Measurements from ENCODE around the gene OR6C3.
"Not testable (repeated sequence)": the region's sequence is repeated elsewhere in the genome, so short reads cannot be mapped to it uniquely, and the experiment has no call there.

Gene OR6C3

DNA sequence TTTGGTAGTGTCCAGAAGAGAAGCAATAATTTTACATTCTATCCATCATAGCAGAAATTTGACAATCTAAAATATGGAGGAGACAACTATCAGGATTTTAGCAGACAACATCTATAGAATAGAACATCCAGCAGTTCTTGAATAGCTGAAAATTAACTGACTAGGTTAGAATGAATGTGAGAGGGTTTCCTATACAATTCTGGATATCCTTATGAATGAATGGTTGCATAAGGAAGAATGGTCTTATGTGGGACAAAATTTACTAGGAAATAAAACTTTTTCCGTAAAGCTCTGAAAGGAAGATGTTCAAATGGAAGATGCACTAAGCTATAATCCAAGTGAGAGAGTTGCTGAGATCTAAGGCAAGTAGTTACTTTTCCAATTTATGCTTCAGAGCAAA is at the start of gene OR6C3:
Gene OR6C3, plus strand, starts transcription at position 301 of the 400 bp plus-strand sequence. CDS start 955 bp downstream, outside the sequence.
- in situ Hi-C loops (cut with HindIII; ENCODE audit: low pct_ligation_motif_present, low sequenced_read_pairs): no loop called here

DNA sequence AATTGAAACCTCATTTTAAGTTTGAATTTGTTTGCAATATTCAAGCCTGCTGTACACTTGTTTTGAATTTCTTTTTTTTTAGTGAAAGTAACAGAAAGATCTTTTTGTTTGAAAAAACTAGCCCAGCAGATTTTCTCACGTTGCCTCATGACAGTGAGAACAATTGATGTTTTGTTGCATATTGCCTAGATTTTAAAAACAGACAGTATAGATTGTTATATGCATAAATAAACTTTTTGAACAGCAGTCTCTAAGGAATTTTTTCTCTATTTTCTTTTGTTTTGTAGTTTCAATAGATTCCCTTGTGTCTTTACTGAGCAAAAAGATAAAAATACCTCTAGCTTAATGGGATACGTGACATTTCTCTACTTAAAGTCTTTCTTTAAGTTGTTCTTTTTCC is 49.6 kb upstream of the OR6C3 start:
- H3K27me3 ChIP-seq (replicated peaks): no peaks in the 10 kb centered on the region
- H3K36me3 ChIP-seq (replicated peaks): no peaks in the 10 kb centered on the region
- in situ Hi-C loops (cut with HindIII; ENCODE audit: low pct_ligation_motif_present, low sequenced_read_pairs): no loop called here
- DNase-seq: no peak
- TF ChIP-seq, protein P1, sequence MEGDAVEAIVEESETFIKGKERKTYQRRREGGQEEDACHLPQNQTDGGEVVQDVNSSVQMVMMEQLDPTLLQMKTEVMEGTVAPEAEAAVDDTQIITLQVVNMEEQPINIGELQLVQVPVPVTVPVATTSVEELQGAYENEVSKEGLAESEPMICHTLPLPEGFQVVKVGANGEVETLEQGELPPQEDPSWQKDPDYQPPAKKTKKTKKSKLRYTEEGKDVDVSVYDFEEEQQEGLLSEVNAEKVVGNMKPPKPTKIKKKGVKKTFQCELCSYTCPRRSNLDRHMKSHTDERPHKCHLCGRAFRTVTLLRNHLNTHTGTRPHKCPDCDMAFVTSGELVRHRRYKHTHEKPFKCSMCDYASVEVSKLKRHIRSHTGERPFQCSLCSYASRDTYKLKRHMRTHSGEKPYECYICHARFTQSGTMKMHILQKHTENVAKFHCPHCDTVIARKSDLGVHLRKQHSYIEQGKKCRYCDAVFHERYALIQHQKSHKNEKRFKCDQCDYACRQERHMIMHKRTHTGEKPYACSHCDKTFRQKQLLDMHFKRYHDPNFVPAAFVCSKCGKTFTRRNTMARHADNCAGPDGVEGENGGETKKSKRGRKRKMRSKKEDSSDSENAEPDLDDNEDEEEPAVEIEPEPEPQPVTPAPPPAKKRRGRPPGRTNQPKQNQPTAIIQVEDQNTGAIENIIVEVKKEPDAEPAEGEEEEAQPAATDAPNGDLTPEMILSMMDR (IDR thresholded peaks at IDR 0.05; ENCODE audit: low read depth, low read length, missing control alignments): no peak
- no peak overlapping the region for H3K4me3 ChIP-seq (ENCODE audit: low read depth, low read length)
- no peak overlapping the region for H3K27ac ChIP-seq

More for the DNA sequence above, at the start of gene OR6C3:
- Histone ChIP-seq H3K27ac (no peak within 1 kb of the TSS), H3K4me3 (ENCODE audit: low read depth, low read length) (no peak within 1 kb of the TSS), H3K36me3 (replicated peaks) (no peaks in the 10 kb centered on the region), H3K27me3 (replicated peaks) (no peaks in the 10 kb centered on the region)
- TF ChIP-seq, protein P1 (IDR thresholded peaks at IDR 0.05; ENCODE audit: low read depth, low read length, missing control alignments): no peak
- no peak for DNase-seq

DNA sequence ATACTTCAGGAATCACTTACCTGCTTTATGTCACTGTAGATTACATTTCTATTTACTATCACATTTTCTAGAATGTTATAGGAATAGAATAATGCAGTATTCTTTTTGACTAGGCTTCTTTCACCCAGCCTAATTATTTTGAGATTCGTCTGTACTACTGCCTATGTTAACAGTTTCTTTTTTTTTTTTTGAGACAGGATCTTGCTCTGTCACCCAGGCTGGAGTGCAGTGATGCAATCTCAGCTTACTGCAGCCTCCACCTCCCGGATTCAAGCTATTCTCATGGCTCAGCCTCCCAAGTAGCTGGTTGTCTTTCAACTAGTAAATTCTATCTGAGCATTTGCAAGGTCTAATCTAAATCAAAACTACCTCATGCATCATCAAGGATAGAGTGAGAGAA is 40.5 kb upstream of the OR6C3 start:
- TF ChIP-seq, protein P1 (IDR thresholded peaks at IDR 0.05; ENCODE audit: low read depth, low read length, missing control alignments): no peak
- no peak for DNase-seq
- H3K4me3 ChIP-seq (ENCODE audit: low read depth, low read length): no peak overlapping the region
- no peaks in the 10 kb centered on the region for H3K27me3 ChIP-seq (replicated peaks)
- H3K36me3 ChIP-seq (replicated peaks): no peaks in the 10 kb centered on the region
- in situ Hi-C loops (cut with HindIII; ENCODE audit: low pct_ligation_motif_present, low sequenced_read_pairs): no loop called here
- no peak overlapping the region for H3K27ac ChIP-seq

DNA sequence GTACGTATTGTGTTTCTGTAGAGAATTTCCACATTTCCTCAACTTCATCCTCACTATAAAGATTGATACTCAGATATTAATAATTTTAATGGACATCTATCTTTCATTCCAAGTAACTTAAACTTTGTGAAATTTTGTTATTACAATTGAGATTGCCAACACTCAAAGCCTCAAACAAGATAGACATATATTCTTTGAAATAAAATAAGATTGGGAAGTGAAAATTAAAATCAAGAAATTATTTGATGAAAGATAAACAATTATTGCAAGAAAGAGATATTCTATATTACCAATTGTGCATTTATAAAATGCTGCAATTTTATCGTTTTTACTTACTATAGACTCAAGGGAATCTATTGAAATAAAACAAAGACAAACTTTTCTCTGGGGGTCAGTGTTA is 34.1 kb upstream of the OR6C3 start, which contains the start of gene OR6C6:
Gene OR6C6, minus strand, starts transcription at position 101 of the 400 bp plus-strand sequence. CDS start 1,337 bp downstream, outside the sequence.
- no peaks in the 10 kb centered on the region for H3K27me3 ChIP-seq (replicated peaks)
- TF ChIP-seq, protein P1 (IDR thresholded peaks at IDR 0.05; ENCODE audit: low read depth, low read length, missing control alignments): no peak
- no peaks in the 10 kb centered on the region for H3K36me3 ChIP-seq (replicated peaks)
- in situ Hi-C loops (cut with HindIII; ENCODE audit: low pct_ligation_motif_present, low sequenced_read_pairs): no loop called here
- H3K27ac ChIP-seq: no peak within 1 kb of the TSS
- DNase-seq: no peak
- no peak within 1 kb of the TSS for H3K4me3 ChIP-seq (ENCODE audit: low read depth, low read length)

DNA sequence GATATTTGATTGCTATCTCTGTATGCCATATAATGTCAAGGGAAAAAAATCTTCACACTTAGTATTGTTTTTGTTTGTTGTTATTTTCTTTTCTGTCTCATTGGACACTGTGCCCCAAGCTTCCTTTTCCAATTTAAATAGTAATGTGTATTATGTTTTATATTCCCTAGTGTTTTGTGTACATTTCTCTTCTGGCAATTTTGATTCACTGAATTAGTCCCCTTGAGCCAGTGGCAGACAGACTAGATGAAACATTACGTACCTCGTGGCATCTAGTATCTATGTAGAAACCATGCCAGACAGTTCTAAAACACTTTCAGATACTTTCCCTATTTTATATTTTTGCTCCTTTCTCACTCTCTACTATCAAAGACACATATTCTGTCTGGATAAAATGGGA is 16.5 kb upstream of the OR6C3 start, which contains the start of gene OR6C1:
Gene OR6C1, plus strand, starts transcription at position 301 of the 400 bp plus-strand sequence. CDS start 6,257 bp downstream, outside the sequence.
- no peak within 1 kb of the TSS for H3K27ac ChIP-seq
- H3K27me3 ChIP-seq (replicated peaks): no peaks in the 10 kb centered on the region
- in situ Hi-C loops (cut with HindIII; ENCODE audit: low pct_ligation_motif_present, low sequenced_read_pairs): no loop called here
- H3K4me3 ChIP-seq (ENCODE audit: low read depth, low read length): no peak within 1 kb of the TSS
- no peak for DNase-seq
- TF ChIP-seq, protein P1 (IDR thresholded peaks at IDR 0.05; ENCODE audit: low read depth, low read length, missing control alignments): no peak
- no peaks in the 10 kb centered on the region for H3K36me3 ChIP-seq (replicated peaks)

DNA sequence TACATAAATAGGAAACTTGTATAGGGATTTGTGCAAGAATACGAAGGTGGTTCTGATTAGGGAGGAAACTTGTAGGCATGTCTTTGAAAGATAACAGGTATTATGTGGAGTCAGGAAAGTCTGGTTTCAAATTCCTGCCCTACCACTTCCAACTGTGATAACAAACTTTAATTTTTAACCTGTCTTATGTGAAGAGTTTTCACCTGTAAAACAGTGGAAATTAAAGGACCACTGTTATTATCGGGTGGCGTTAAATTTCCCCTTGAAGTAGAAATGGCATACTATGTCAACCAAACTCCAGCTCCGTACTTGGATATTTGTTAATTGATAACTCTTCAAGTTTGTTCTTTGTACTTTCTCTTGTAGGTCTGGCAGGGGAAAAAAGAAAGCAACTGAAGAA is 10.3 kb upstream of the OR6C3 start:
- in situ Hi-C loops (cut with HindIII; ENCODE audit: low pct_ligation_motif_present, low sequenced_read_pairs): no loop called here
- DNase-seq: no peak
- TF ChIP-seq, protein P1 (IDR thresholded peaks at IDR 0.05; ENCODE audit: low read depth, low read length, missing control alignments): no peak
- Histone ChIP-seq H3K4me3 (ENCODE audit: low read depth, low read length) (no peak overlapping the region), H3K27me3 (replicated peaks) (no peaks in the 10 kb centered on the region), H3K36me3 (replicated peaks) (no peaks in the 10 kb centered on the region), H3K27ac (no peak overlapping the region)

DNA sequence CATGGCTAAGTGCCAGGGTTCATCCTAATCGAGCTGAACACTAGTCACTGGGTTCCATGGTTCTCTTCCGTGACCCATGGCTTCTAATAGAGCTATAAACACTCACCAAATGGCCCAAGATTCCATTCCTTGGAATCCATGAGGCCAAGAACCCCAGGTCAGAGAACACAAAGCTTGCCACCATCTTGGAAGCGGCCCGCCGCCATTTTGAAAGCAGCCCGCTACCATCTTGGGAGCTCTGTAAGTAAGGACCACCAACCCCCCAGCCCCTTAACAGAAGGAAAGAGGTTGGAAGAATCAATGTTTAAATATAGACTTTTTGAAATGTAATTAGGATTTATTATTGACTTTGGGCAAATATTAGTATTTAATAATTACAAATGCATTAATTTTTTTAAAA is 4.7 kb upstream of the OR6C3 start:
- in situ Hi-C loops (cut with HindIII; ENCODE audit: low pct_ligation_motif_present, low sequenced_read_pairs); H3K4me3 ChIP-seq (ENCODE audit: low read depth, low read length); H3K27me3 ChIP-seq (replicated peaks); H3K27ac ChIP-seq; DNase-seq; H3K36me3 ChIP-seq (replicated peaks): not testable (repeated sequence)

All from brain microvascular endothelial cell (primary cell).